Left forelimb (tissue), 1 donor: ENCODE data around the gene ARHGAP22.

Experiments
- DNase-seq: peaks from one replicate; pipeline ENCODE4 v3.0.0-alpha.2; 2018; ENCODE audit warnings: low spot score

The ARHGAP22 gene

GRCh38 chr10:48418189-48418788, 186.6 kb downstream of the ARHGAP22 start:
- DNase-seq, result no peak

- DNase-seq, result no peak
Measured at GRCh38 chr10:48417374-48417773, 187.5 kb downstream of the ARHGAP22 start.

- DNase-seq, result no peak
Measured at GRCh38 chr10:48416584-48417232, 188.2 kb downstream of the ARHGAP22 start.

- DNase-seq, result no peak
Measured at GRCh38 chr10:48414778-48415177, 190.1 kb downstream of the ARHGAP22 start.

- DNase-seq, result no peak
Measured at GRCh38 chr10:48414160-48414559, 190.7 kb downstream of the ARHGAP22 start.

DNA sequence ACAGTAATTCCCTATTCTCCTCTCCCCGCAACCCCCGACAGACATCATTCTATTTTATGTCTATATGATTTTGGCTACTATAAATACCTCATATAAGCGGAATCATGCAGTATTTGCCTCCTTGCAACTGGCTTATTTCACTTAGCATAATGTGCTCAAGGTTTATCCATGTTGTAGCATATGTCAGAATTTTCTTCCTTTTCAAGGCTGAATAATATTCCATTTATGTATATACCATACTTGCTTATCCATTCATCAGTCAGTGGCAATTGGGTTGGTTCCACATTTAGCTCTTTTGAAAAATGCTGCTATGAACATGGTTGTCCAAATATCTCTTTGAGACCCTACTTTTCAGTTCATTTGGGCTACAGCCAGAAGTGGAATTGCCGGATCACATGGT, 191.9 kb downstream of the ARHGAP22 start:
- no peak for DNase-seq

GRCh38 chr10:48412081-48412480, 192.8 kb downstream of the ARHGAP22 start:
- no peak for DNase-seq

GRCh38 chr10:48411510-48411909, 193.4 kb downstream of the ARHGAP22 start:
- DNase-seq, result no peak

GRCh38 chr10:48410503-48410902, 194.4 kb downstream of the ARHGAP22 start:
- no peak for DNase-seq

DNA sequence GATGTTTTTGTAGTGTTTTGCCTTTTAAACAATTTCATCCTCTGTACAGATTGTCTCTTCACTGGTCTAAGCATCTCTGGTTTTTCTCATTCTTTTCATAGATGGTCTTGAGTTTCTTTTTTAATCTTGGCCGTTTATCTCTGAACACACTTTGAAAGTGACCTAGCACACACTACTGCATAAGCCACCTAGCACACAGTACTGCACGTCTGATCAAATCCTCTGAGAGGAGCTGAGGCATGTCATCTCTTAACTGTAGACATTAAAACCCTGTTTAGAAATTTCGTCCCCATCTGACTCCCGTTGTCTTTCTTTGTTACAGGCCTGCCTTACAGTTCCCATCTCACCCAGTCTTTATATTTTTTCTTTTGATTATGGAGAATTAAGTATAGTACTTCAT, 198.2 kb downstream of the ARHGAP22 start:
- DNase-seq, result no peak

- no peak for DNase-seq
Measured at GRCh38 chr10:48406204-48406603, 198.7 kb downstream of the ARHGAP22 start.

- no peak for DNase-seq
Measured at GRCh38 chr10:48404646-48405045, 200.2 kb downstream of the ARHGAP22 start.

DNA sequence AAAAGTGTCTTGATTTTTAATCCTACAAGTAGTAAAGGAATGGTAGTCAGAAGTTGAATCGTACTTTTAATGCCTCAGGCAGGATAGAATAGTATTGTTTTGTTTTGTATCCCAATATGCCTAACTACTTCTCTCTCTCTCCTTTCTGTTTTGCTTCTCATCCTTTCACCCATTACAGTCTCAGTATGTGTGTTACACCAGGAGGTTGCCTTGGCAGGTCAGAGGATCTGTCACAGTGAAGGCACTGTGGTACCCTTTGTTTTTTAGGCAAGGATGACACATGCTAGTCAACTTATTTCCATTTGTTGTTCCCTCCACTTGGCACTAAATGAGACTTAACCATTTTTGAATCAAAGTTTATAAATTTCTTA, 204.0 kb downstream of the ARHGAP22 start:
- no peak for DNase-seq

GRCh38 chr10:48400129-48400849, 204.6 kb downstream of the ARHGAP22 start:
- DNase-seq, result no peak

GRCh38 chr10:48399551-48399950, 205.3 kb downstream of the ARHGAP22 start:
- DNase-seq, result no peak

DNA sequence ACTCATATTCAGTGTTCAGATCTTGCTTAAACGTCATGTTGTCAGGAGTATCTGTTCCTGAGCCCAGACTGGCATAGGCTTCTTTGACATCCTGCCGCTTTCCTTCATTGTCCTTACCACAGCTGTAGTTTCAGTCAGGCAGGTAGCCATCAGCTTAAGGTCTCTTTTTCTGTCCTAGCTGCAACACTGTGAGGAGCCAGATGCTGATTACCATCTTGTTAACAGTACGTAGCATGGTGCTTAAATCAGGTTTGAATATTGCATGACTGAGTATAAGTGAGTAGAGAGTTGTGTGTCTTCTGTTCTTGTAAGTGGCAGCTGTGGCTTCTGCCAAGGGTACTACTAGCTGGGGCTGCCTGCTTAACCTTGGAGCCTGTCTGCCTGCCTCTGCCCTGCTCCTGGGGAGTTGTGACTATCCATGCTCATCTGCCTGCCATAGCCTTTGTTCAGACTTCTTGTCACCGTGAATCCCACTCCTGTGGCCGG, 205.8 kb downstream of the ARHGAP22 start:
- DNase-seq, result no peak

DNA sequence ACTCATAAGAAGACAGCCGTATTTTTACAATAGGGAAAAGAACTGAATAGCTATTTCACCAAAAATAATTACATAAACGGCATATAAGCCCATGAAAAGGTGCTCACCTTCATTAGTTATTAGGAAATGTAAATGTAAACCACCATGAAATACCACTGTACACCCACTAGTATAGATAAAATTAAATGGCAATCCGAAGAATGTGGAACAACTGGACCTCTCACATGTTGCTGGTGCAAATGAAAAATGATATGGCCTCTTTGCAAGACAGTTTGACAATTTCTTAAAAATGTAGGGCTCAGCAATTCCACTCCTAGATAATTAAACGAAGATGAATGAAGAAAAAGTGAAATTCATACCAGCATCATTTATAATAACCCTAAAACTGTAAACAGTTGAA, 206.6 kb downstream of the ARHGAP22 start:
- DNase-seq, result no peak
